RWPE2 (cell line): ENCODE measurements around the gene FHIT.
A peak's percentile ranks its signal among the peaks of the same experiment; 100 is the strongest.

Experiments
- ATAC-seq: fragments of 200-7000 bp; cut with Tn5 transposase; 3 replicates; pipeline ENCODE4 v1.9.1; 2021; ENCODE audit warnings: low read depth
- DNase-seq: peaks from one replicate; pipeline ENCODE4 v3.0.0-alpha.2; 2020; ENCODE audit warnings: low spot score
- H3K27ac ChIP-seq: fragments of 450-650 bp; 2 replicates; pipeline ENCODE4 v1.5.1; 2017; ENCODE audit warnings: mild to moderate bottlenecking; ENCODE audit not compliant: poor library complexity, severe bottlenecking
- H3K27me3 ChIP-seq: fragments of 250-450 bp; sonication (Bioruptor Pico); 2 replicates; pipeline ENCODE4 v1.5.1; 2021; ENCODE audit warnings: mild to moderate bottlenecking, moderate library complexity; ENCODE audit not compliant: insufficient read depth, poor library complexity, severe bottlenecking
- H3K36me3 ChIP-seq: fragments of 250-450 bp; sonication (Bioruptor Pico); 2 replicates; pipeline ENCODE4 v1.5.1; 2020; ENCODE audit warnings: low read depth, mild to moderate bottlenecking, moderate library complexity
- H3K4me1 ChIP-seq: fragments of 250-450 bp; sonication (Bioruptor Pico); 2 replicates; pipeline ENCODE4 v1.5.1; 2021; ENCODE audit warnings: mild to moderate bottlenecking, moderate library complexity; ENCODE audit not compliant: insufficient read depth, poor library complexity, severe bottlenecking
- H3K4me3 ChIP-seq: fragments of 250-450 bp; sonication (Bioruptor Pico); 2 replicates; pipeline ENCODE4 v1.5.1; 2021; ENCODE audit warnings: mild to moderate bottlenecking, moderate library complexity; ENCODE audit not compliant: severe bottlenecking
- H3K9me3 ChIP-seq: fragments of 250-450 bp; sonication (Bioruptor Pico); 2 replicates; pipeline ENCODE4 v1.5.1; 2021; ENCODE audit warnings: mild to moderate bottlenecking, moderate library complexity; ENCODE audit not compliant: severe bottlenecking
- TF ChIP-seq, protein P1 (sequence below): fragments of 450-650 bp; IDR thresholded peaks from one replicate; pipeline ENCODE4 v1.5.1; 2017; ENCODE audit warnings: mild to moderate bottlenecking, moderate library complexity; ENCODE audit not compliant: poor library complexity, severe bottlenecking

The FHIT gene

DNA sequence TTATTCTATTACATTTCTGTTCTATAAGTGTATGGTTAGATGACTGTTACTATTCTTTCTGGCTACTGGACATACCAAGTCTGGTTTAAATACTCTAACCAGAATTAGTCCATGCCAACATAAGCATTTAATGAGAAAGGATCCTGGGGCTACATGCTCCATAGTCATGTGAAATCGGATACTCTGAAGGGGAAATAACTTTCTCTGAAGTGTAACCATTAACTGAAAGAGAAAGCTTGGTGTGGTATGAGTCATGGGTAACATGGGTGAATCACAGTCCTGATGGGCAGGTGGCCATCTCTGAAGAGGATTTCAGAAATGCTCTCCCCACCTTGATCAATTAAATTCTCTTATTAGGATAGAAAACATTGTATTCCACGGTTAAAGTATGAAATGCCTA lies 69.4 kb downstream of the FHIT start:
- no peak overlapping the region for H3K4me3 ChIP-seq
- no peaks in the 10 kb centered on the region for H3K9me3 ChIP-seq
- no peaks in the 10 kb centered on the region for H3K27me3 ChIP-seq
- ATAC-seq (peak; percentile 98), DNase-seq (no peak)
- TF ChIP-seq, protein P1, sequence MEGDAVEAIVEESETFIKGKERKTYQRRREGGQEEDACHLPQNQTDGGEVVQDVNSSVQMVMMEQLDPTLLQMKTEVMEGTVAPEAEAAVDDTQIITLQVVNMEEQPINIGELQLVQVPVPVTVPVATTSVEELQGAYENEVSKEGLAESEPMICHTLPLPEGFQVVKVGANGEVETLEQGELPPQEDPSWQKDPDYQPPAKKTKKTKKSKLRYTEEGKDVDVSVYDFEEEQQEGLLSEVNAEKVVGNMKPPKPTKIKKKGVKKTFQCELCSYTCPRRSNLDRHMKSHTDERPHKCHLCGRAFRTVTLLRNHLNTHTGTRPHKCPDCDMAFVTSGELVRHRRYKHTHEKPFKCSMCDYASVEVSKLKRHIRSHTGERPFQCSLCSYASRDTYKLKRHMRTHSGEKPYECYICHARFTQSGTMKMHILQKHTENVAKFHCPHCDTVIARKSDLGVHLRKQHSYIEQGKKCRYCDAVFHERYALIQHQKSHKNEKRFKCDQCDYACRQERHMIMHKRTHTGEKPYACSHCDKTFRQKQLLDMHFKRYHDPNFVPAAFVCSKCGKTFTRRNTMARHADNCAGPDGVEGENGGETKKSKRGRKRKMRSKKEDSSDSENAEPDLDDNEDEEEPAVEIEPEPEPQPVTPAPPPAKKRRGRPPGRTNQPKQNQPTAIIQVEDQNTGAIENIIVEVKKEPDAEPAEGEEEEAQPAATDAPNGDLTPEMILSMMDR: no peak
- H3K27ac ChIP-seq: no peak overlapping the region
- H3K36me3 ChIP-seq: no peaks in the 10 kb centered on the region
- peaks cover 8% of the 10 kb centered on the region for H3K4me1 ChIP-seq

DNA sequence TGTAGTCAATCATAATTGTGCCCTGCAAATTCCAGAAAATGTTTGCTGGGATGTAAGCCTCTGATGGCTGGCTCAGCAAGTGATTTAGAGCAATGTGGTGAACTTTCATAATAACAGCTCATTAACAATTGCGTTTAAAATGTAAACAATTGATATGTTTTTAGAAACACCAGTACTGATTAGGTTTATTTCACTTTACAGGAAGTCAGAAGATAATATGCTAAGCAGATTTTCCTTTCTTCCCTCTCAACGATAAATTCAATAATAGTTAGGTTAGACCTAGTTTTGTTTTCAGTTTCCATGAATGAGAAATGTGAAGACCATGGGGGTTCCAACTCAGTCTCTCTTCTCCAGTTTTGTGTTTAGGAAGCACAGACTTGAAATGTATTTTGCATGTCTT lies 71.0 kb downstream of the FHIT start:
- H3K4me1 ChIP-seq: peaks cover 8% of the 10 kb centered on the region
- H3K9me3 ChIP-seq: no peaks in the 10 kb centered on the region
- H3K27ac ChIP-seq: no peak overlapping the region
- no peak overlapping the region for H3K4me3 ChIP-seq
- DNase-seq (no peak), ATAC-seq (no peak)
- H3K27me3 ChIP-seq: no peaks in the 10 kb centered on the region
- H3K36me3 ChIP-seq: no peaks in the 10 kb centered on the region
- TF ChIP-seq, protein P1: no peak

DNA sequence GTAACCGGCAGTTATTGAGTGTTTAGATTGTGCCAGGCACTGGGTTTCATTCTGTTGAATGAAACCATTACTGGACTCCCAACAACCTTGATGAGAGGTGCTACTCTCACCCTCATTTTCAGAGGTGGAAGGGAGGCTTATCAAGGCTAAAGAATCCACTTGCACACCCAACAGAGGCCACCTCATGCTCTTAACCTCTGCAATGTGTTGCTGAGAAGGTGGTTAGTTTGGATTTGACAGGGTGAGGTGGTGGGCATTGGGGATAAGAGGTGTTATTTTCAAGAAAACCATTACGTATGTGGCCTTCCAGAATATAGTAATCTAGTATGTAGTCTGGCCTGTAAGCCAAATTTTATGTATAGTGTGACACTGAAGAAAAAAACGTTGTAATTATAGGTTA lies 73.1 kb downstream of the FHIT start:
- DNase-seq (no peak), ATAC-seq (no peak)
- Histone ChIP-seq H3K27ac (no peak overlapping the region), H3K4me1 (peaks cover 8% of the 10 kb centered on the region), H3K9me3 (no peaks in the 10 kb centered on the region), H3K4me3 (no peak overlapping the region), H3K36me3 (no peaks in the 10 kb centered on the region), H3K27me3 (no peaks in the 10 kb centered on the region)
- TF ChIP-seq, protein P1: no peak

DNA sequence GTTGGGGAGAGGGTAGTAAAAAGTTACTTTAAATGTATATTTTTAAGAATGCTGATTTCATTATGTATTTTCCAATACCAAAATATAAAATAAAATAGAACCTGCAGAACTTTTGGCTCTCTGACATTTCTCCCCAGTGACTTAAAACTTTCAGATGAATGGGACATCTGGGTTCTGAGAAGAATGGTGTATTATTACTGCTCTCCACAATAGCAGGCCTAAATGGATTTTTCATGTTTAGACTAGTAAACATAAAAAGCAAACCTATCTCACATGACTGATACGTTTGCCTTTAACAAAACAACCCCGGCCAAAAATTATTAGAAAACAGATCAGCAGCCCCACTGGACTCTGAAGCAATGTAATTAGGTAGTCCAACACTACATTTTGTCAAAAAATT lies 73.8 kb downstream of the FHIT start:
- Histone ChIP-seq H3K27me3 (no peaks in the 10 kb centered on the region), H3K9me3 (no peaks in the 10 kb centered on the region), H3K27ac (no peak overlapping the region), H3K4me3 (no peak overlapping the region), H3K36me3 (no peaks in the 10 kb centered on the region), H3K4me1 (peaks cover 8% of the 10 kb centered on the region)
- TF ChIP-seq, protein P1: no peak
- DNase-seq: no peak
- ATAC-seq: no peak

DNA sequence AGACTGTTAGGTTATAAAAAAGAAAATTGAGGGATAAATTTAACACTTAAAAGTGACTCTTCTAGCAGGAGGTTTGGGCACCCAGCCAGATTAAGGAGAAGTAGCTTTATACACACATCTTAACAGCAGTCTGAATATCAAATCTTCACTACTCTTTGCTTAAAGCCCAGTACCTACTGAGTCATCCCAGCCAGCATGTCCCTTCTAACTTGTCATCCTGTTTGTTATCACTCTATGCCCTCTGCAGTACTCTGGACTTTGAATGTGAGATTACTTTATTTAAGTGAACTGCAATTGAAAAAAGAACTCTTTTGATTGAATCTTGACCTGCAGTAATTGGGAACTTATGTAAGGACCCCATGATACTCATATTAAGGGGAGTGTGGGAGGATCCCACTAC lies 77.6 kb downstream of the FHIT start:
- Histone ChIP-seq H3K9me3 (no peaks in the 10 kb centered on the region), H3K4me3 (no peak overlapping the region), H3K27me3 (no peaks in the 10 kb centered on the region), H3K27ac (no peak overlapping the region), H3K36me3 (no peaks in the 10 kb centered on the region), H3K4me1 (no peaks in the 10 kb centered on the region)
- ATAC-seq (no peak), DNase-seq (no peak)
- TF ChIP-seq, protein P1: no peak
